HepG2 (cell line): ENCODE results near the gene HBS1L. TPM values are rescaled to one million over a fixed set of nuclear protein-coding genes. Genes with fewer than 3 reads are reported as not detected.

Experiments
- ATAC-seq: fragments of 200-7000 bp; cut with Tn5 transposase; 3 replicates; pipeline ENCODE4 v1.9.1; 2020; ENCODE audit warnings: mild to moderate bottlenecking, moderate library complexity
- BruUV-seq: library from RNA; stranded (reverse); fragments of 400-500 nt; replicated peaks from 2 replicates; lab custom pipeline; 2021; lab: Mats Ljungman, UMichigan
- CTCF ChIA-PET: fragments of 300-600 bp; formaldehyde crosslinking; extraction: SDS; loops from one replicate; lab custom pipeline; 2021; ENCODE audit warnings: low total read pairs, inconsistent platforms, low intra/inter-chr PET ratio; lab: Yijun Ruan, JAX
- POLR2A ChIA-PET: fragments of 350-600 bp; sonication (Branson Sonifier 250); formaldehyde crosslinking; loops from one replicate; lab custom pipeline; 2020; ENCODE audit warnings: antibody characterized with exemption, inconsistent platforms; lab: Yijun Ruan, JAX
- DNase-seq: peaks from one replicate; pipeline ENCODE4 v3.0.0-alpha.2; 2015; ENCODE audit warnings: low spot score
- FAIRE-seq: peaks from 3 replicates; lab custom pipeline; 2011; peaks lifted over from hg19 to GRCh38; lab: Jason Lieb, UNC
- H2AFZ ChIP-seq: one replicate; pipeline ENCODE4 v1.6.1; 2011; ENCODE audit warnings: low read length, inconsistent platforms
- H3K27ac ChIP-seq: fragments of 300-600 bp; 3 replicates; pipeline ENCODE4 v1.8.0; 2011; ENCODE audit warnings: mixed run types, mild to moderate bottlenecking, mixed read lengths, low read length, inconsistent platforms; ENCODE audit not compliant: insufficient read depth; ENCODE audit errors: extremely low read length
- H3K27me3 ChIP-seq, 2 experiments: fragments of 200-600 bp in 1 of 2; 2 replicates in 1 of 2; 3 replicates in 1 of 2; pipeline versions ENCODE4 v1.6.0 to v1.8.0; 2011; ENCODE audit warnings: low read length in 2 of 2, mild to moderate bottlenecking in 2 of 2, moderate library complexity in 2 of 2, inconsistent platforms in 1 of 2; ENCODE audit not compliant: insufficient read depth in 2 of 2, control insufficient read depth in 1 of 2
- H3K36me3 ChIP-seq, 2 experiments: fragments of 200-600 bp in 1 of 2; replicated peaks in 1 of 2; 2 replicates in 1 of 2; 3 replicates in 1 of 2; pipeline versions ENCODE4 v1.5.1 to v1.8.0; 2011; ENCODE audit warnings: low read length in 2 of 2, inconsistent platforms in 1 of 2; ENCODE audit not compliant: insufficient read depth in 2 of 2, control insufficient read depth in 1 of 2
- H3K4me1 ChIP-seq: 2 replicates; pipeline ENCODE4 v1.5.1; 2012; ENCODE audit warnings: low read length, inconsistent platforms; ENCODE audit not compliant: insufficient read depth
- H3K4me2 ChIP-seq: 2 replicates; pipeline ENCODE4 v1.6.0; 2011; ENCODE audit warnings: low read depth, low read length, inconsistent platforms
- H3K4me3 ChIP-seq, 3 experiments: fragments of 200-600 bp in 1 of 3; sonication (generic), shearing (Covaris generic) in 1 of 3; replicated peaks in 1 of 3; 2 replicates each; pipeline ENCODE4 v1.5.1; 2011 to 2016; ENCODE audit warnings: low read length in 3 of 3, inconsistent platforms in 2 of 3, low read depth in 2 of 3, mild to moderate bottlenecking in 2 of 3, control low read depth in 1 of 3, mixed read lengths in 1 of 3; ENCODE audit not compliant: insufficient read depth in 1 of 3
- H3K79me2 ChIP-seq: one replicate; pipeline ENCODE4 v1.6.1; 2011; ENCODE audit warnings: low read length, inconsistent platforms; ENCODE audit not compliant: insufficient read depth
- H3K9ac ChIP-seq: 2 replicates; pipeline ENCODE4 v1.6.0; 2011; ENCODE audit warnings: mild to moderate bottlenecking, low read depth, low read length, inconsistent platforms; ENCODE audit not compliant: insufficient read depth
- H3K9me3 ChIP-seq: 2 replicates; pipeline ENCODE4 v1.5.1; 2012; ENCODE audit warnings: mild to moderate bottlenecking, low read length
- H4K20me1 ChIP-seq: 2 replicates; pipeline ENCODE4 v1.6.0; 2011; ENCODE audit warnings: inconsistent platforms, mild to moderate bottlenecking, low read length, moderate library complexity; ENCODE audit not compliant: insufficient read depth
- AKNA ChIP-seq: sonication (generic); formaldehyde crosslinking; IDR thresholded peaks from 2 replicates; pipeline ENCODE4 v1.4.0; 2020; ENCODE audit warnings: missing genetic modification reagents, borderline replicate concordance
- HMG20A ChIP-seq: IDR thresholded peaks from 2 replicates; pipeline ENCODE4 v1.6.1; 2016; ENCODE audit warnings: borderline replicate concordance
- NCOA1 ChIP-seq: sonication (generic); formaldehyde crosslinking; IDR thresholded peaks from 2 replicates; pipeline ENCODE4 v1.9.0; 2021; ENCODE audit warnings: missing genetic modification reagents
- PITX1 ChIP-seq: sonication (generic); formaldehyde crosslinking; IDR thresholded peaks from 2 replicates; pipeline ENCODE4 v1.5.1; 2020; ENCODE audit warnings: mild to moderate bottlenecking, missing genetic modification reagents
- SRSF9 ChIP-seq: fragments of 200-400 bp; formaldehyde crosslinking; IDR thresholded peaks from 2 replicates; pipeline ENCODE4 v1.6.1; 2018; ENCODE audit warnings: borderline replicate concordance, mild to moderate bottlenecking, low read depth, low read length; ENCODE audit not compliant: insufficient read depth, poor library complexity, severe bottlenecking
- ZNF780A ChIP-seq: sonication (generic); formaldehyde crosslinking; IDR thresholded peaks from 2 replicates; pipeline ENCODE4 v1.8.0; 2022; ENCODE audit warnings: mild to moderate bottlenecking, missing genetic modification reagents, moderate library complexity
- WGBS: methylation state at CpG from one replicate; pipeline ENCODE4 v1.1.6; 2017; ENCODE audit warnings: low lambda C conversion rate; 5-methylcytosine and 5-hydroxymethylcytosine counted together
- in situ Hi-C: cut with HindIII; loops from 2 replicates; pipeline ENCODE4 v1.10.0; 2017; ENCODE audit warnings: low pct_unique_long_range_greater_than_20kb; ENCODE audit not compliant: extremely low pct_ligation_motif_present
- intact Hi-C: fragments of 100-400 bp; cut with micrococcal nuclease; formaldehyde crosslinking; loops from one replicate; pipeline ENCODE4 v1.10.0; 2022; ENCODE audit not compliant: unreplicated experiment
- polyA plus RNA-seq, 8 experiments: library from polyadenylated mRNA; depleted of rRNA in 3 of 8; stranded (reverse) in 7 of 8; unstranded in 1 of 8; fragments of >200 nt; fragmentation: Illumina TruSeq in 4 of 8; extraction: Trizol in 4 of 8; gene quantifications; 2 replicates each; pipeline versions ENCODE4 v1.2.1 to v1.2.3, GENCODE V29; 2011 to 2016; ENCODE audit warnings: low read depth in 4 of 8, missing spikeins in 1 of 8, mixed read lengths in 1 of 8; ENCODE audit not compliant: insufficient read depth in 1 of 8
- total RNA-seq, 5 experiments: library from RNA; depleted of rRNA; stranded (reverse); fragments of >200 nt; fragmentation: Illumina TruSeq; extraction: Trizol; gene quantifications; 2 replicates each; pipeline ENCODE4 v1.2.3, GENCODE V29; 2016; ENCODE audit warnings: low read depth in 1 of 5

HBS1L gene
- total and polyA plus RNA-seq, 2 of the 13 experiments (the other 11 are each of a cell fraction or from before 2014, with no cell fraction given) = 44.1 to 138 TPM

- no peaks in the 10 kb centered on the region for H3K9me3 ChIP-seq
- DNase-seq (no peak), FAIRE-seq (no peak), ATAC-seq (no peak)
- H3K4me2 ChIP-seq = no peak overlapping the region
- no peak overlapping the region for H2AFZ ChIP-seq
- no peak overlapping the region for H3K27ac ChIP-seq
- TF ChIP-seq PITX1 (no peak), ZNF780A (no peak), HMG20A (CRISPR knock-in tag) (no peak), SRSF9 (no peak), AKNA (no peak), NCOA1 (CRISPR knock-in tag) (no peak)
- H4K20me1 ChIP-seq = no peaks in the 10 kb centered on the region; the same call in 1 of the 2 replicates
- BruUV-seq = no TSS peak
- H3K79me2 ChIP-seq = no peaks in the 10 kb centered on the region
- intact Hi-C loops (no loop called here), in situ Hi-C loops (no loop called here)
- ChIA-PET CTCF (no interaction called here), POLR2A (no interaction called here)
- H3K27me3 ChIP-seq = no peaks in the 10 kb centered on the region; a peak in 3 of 5 replicates
- no peak overlapping the region for H3K9ac ChIP-seq
- 40% methylated on average over 5 of the region's 5 CpGs for WGBS
- 0 out of 2 replicates have a peak, but pooled peaks cover 4% of the 10 kb centered on the region for H3K4me1 ChIP-seq
- no peak overlapping the region for H3K4me3 ChIP-seq
- no peaks in the 10 kb centered on the region for H3K36me3 ChIP-seq
Measured at GRCh38 chr6:135093578-135093977, 39.0 kb upstream of the HBS1L start.
